ENCODE results near the gene ROPN1B.

DNA sequence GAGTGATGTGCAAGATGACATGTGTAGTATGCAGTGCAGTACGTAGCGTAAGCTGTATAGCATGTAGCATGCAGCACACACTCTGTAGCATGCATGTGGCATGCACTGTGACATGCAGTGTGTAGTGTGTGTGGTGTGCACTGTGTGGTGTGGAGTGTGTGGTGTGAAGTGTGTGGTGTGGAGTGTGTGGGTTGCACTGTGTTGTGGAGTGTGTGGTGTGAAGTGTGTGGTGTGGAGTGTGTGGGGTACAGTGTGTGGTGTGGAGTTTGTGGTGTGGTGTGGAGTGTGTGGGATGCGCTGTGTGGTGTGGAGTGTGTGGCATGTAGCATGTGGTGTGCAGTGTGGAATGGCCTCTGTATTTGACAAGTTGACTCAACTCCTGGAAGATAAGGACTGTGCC lies 39.2 kb downstream of the ROPN1B start:
- TF ChIP-seq EP300 (IDR thresholded peaks at IDR 0.05) (no peak), CTCF (IDR thresholded peaks at IDR 0.05) (no peak), POLR2AphosphoS5 (IDR thresholded peaks at IDR 0.05) (no peak), POLR2A (IDR thresholded peaks at IDR 0.05) (no peak)
